Stimulated activated naive CD8-positive, alpha-beta T cell treated with anti-CD3 and anti-CD28 coated beads, Interleukin-15, Interleukin-2, amounts not matched to agents 100 ng/mL and 50 ng/mL, for 24 hours (primary cell): Measurements from ENCODE around the gene DCLK3.

Source experiments
- H3K27ac Mint-ChIP-seq: one replicate; pipeline ENCODE4 v1.8.0; 2021; ENCODE audit warnings: mild to moderate bottlenecking, mixed read lengths
- H3K27me3 Mint-ChIP-seq: one replicate; pipeline ENCODE4 v1.8.0; 2021; ENCODE audit warnings: mixed read lengths
- H3K36me3 Mint-ChIP-seq: one replicate; pipeline ENCODE4 v1.8.0; 2021; ENCODE audit warnings: low read depth, mixed read lengths
- H3K4me1 Mint-ChIP-seq: one replicate; pipeline ENCODE4 v1.8.0; 2021; ENCODE audit warnings: low read depth, mixed read lengths
- H3K4me3 Mint-ChIP-seq: one replicate; pipeline ENCODE4 v1.8.0; 2021; ENCODE audit warnings: mild to moderate bottlenecking, mixed read lengths
- H3K9me3 Mint-ChIP-seq: one replicate; pipeline ENCODE4 v1.8.0; 2021; ENCODE audit warnings: mixed read lengths

Gene DCLK3, protein sequence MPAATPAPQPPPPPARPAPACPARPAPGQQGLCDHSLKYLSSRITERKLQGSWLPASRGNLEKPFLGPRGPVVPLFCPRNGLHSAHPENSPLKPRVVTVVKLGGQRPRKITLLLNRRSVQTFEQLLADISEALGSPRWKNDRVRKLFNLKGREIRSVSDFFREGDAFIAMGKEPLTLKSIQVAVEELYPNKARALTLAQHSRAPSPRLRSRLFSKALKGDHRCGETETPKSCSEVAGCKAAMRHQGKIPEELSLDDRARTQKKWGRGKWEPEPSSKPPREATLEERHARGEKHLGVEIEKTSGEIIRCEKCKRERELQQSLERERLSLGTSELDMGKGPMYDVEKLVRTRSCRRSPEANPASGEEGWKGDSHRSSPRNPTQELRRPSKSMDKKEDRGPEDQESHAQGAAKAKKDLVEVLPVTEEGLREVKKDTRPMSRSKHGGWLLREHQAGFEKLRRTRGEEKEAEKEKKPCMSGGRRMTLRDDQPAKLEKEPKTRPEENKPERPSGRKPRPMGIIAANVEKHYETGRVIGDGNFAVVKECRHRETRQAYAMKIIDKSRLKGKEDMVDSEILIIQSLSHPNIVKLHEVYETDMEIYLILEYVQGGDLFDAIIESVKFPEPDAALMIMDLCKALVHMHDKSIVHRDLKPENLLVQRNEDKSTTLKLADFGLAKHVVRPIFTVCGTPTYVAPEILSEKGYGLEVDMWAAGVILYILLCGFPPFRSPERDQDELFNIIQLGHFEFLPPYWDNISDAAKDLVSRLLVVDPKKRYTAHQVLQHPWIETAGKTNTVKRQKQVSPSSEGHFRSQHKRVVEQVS

DNA sequence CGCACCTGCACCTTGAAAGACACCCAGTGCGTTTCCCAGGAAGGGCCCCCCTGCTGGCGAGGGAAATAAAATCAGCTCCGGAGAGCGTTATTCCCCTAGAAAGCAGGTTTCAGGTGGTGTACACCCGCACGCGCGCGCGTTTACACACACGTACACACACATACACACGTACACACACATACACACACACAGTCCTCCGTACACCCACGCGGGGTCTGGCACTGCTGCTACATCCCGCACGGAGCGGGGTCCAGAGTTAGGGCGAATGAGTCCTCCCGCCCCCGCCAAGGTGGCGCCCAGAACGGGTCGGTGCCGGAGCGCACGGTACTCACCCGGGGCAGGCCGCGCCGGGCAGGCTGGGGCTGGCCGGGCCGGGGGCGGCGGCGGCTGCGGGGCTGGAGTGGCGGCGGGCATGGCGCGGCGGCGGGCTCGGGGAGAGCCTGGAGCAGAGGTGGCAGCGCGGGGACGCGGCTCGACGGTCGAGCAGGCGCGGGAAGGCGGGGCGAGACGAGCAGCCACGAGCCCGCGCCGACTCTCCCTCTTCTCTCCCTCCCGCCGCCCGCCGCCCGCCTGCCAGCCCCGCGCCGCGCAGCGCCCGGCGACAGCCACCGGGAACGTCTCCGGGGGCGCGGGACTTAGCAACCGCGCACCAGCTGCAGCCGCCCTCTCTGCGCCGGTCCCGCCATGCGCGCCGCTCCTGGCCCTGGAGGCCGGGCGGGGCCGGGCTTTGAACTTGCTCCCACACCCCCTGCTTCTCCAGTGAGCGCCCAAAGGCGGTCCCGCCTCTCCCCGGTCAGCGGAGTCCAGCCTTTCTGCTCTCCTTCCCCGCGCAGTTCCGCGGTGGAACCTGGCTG lies at the start of gene DCLK3:
DCLK3 (minus strand) TSS at position 704 of the 854 bp plus-strand sequence; CDS start at position 414, 290 bp downstream.
- Mint-ChIP-seq H3K4me3 (peak within 1 kb of the TSS; percentile 57), H3K9me3 (no peaks in the 10 kb centered on the region), H3K27ac (no peak within 1 kb of the TSS), H3K4me1 (peaks cover 10% of the 10 kb centered on the region), H3K27me3 (peaks cover 72% of the 10 kb centered on the region), H3K36me3 (no peaks in the 10 kb centered on the region)

DNA sequence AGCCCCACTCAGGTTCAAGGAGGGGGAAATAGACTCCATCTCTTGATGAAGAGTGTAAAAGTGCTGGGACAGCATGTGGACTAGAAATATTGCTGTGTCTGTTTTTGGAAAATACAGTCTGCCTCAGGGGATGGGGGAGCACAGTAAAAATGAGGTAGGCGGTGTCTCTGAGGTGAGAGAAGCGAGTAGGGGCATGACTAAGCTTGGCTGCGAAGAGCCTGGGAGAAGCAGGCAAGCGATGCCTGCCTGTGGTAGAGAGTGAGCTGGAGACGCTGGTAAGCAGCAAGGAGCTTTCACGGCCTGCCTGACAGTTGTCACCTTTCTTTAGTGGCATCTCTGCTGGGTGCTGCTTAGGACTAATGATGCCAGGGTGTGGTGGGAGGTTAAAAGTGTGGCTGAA lies 49.0 kb upstream of the DCLK3 start:
- Mint-ChIP-seq H3K36me3 (no peaks in the 10 kb centered on the region), H3K27me3 (no peaks in the 10 kb centered on the region), H3K4me1 (no peaks in the 10 kb centered on the region), H3K27ac (no peak overlapping the region), H3K9me3 (no peaks in the 10 kb centered on the region), H3K4me3 (no peak overlapping the region)

DNA sequence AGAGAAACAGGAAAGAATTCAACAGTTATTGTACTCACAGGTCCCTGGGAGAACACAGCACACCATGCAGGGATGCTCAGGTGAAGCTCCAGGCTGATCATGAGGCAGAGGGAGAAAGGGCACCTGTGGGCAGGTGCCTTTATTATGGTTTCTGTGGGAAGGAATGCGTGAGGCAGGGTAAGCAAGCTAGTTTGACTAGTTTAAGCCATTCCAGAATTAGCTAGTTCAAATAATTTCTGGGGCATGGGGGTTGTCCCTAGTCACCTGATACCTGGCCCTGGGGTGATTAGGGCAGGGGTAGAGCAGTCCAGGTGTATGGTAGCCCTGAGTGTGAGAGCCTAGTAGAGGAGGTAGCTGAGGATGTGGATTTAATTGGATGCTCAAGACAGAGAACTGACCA lies 47.9 kb upstream of the DCLK3 start:
- Mint-ChIP-seq H3K27me3 (no peaks in the 10 kb centered on the region), H3K27ac (no peak overlapping the region), H3K36me3 (no peaks in the 10 kb centered on the region), H3K4me1 (no peaks in the 10 kb centered on the region), H3K9me3 (no peaks in the 10 kb centered on the region), H3K4me3 (no peak overlapping the region)

DNA sequence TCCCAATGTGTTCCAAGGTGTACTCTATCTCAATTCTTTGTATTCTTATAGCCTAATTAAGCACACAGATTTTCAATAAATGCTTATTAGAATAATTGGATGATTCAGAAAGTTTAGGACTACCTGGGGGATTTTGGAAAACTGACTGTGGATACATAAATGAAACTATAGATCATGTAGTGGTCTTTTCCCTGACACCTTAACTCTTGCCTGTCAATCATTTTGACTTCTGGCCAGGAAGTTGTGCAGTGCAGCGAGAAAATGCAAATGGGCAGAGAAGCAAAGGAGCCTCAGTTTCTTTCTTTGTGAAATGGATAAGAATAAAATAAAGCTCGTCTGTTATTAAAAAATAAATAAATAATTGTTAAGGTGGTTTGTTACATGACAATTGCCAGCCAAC lies 47.4 kb upstream of the DCLK3 start:
- Mint-ChIP-seq H3K9me3 (no peaks in the 10 kb centered on the region), H3K4me1 (no peaks in the 10 kb centered on the region), H3K4me3 (no peak overlapping the region), H3K27ac (no peak overlapping the region), H3K36me3 (no peaks in the 10 kb centered on the region), H3K27me3 (no peaks in the 10 kb centered on the region)

DNA sequence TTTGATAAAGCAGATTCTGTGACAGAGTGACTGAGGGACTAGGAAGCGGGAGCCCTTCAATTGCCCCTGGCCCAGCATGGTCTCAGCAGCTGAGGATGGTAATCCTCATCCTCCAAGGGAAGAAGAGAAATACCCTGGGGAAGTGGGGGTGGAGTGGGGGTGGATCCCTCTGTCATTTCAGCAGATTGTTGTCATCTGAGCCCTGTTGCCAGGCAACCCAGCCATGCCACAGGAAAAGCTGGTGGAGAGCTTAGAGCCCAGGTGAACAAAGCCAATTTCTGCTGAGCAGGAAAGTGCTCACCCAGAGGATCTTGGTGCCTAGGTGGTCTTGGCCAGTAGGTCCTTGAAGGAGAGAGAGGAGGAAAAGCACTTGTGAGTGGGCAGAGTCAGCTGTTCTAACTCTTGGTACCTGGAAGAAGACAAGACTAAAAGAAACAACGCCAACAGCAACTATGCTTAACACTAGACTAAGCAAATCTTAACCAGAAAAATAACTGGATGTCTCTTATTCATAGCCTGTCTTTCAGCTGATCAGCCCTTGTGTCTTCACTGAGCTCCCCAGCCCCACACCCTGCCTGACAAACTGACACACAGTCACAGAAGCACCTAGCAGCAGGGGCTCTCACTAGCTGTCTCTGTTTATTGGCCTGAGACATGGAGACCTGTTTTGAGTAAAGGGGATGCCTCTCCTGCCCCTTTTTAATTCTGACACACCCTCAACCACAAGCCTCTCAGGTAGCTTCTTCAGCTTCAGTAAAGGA lies 40.1 kb upstream of the DCLK3 start:
- Mint-ChIP-seq H3K9me3 (peaks cover 8% of the 10 kb centered on the region), H3K4me1 (no peaks in the 10 kb centered on the region), H3K27me3 (peaks cover 14% of the 10 kb centered on the region), H3K27ac (no peak overlapping the region), H3K36me3 (no peaks in the 10 kb centered on the region), H3K4me3 (no peak overlapping the region)

DNA sequence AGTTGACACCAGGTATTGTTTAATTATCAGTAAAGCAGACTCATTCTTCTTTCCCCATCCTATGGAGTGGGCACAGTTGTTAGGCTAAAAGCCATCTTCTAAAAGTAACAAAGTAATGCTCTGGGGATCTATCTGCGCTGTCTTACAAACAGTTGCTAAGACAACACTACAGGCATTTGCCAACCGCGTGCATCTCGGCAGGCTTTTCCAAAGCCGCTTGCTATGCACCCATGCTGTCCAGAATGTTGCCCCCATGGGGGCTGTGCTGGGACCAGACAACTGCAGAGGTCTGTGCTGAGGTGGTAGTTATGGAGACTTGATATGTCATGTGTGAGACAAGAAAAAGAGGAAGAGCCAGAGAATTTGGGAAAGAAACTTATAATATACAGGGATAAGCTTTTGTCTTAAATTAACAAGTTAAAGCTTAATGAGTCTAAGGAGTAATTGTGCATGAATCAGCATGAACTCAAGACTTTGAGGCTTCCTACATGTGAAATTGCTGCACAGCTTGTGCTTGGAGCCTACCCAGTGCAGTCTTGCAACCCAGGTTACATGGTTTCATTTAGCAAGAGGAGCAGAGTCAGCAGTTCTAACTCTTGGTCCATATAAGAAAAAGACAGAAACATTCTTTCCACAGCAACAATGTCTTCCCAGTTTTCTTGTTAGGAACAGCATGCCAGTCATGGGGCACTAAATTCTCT lies 38.9 kb upstream of the DCLK3 start:
- peaks cover 14% of the 10 kb centered on the region for H3K27me3 Mint-ChIP-seq
- peaks cover 8% of the 10 kb centered on the region for H3K9me3 Mint-ChIP-seq
- H3K4me1 Mint-ChIP-seq: no peaks in the 10 kb centered on the region

DNA sequence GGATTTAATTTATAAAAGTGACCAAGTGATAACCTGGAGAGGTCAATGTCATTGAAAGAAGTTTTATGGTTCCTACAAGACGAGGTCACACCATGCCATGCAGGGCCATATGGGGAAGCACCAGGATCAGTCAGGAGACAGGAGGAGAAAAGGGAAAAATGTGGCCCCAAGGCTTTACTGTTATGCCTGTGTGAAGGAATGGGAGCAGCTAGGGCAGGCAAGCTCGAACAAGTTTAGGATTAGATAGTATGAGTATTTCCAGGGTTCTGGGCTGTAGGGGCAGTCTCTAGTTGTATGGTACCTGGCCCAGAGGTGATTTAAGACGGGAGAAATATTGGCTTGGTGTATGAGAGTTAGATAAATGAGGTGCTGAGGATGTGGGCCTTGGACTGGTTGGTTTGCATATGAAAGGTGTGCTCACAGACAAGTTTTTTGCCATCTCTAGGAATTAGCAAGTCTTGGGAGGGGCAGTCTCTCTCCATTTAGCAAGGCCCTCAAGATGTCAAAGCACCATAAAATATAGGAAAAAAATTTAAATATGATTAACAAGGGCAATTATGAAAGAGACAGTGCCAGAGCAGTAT lies 36.3 kb upstream of the DCLK3 start:
- Mint-ChIP-seq H3K4me1 (no peaks in the 10 kb centered on the region), H3K27me3 (peaks cover 9% of the 10 kb centered on the region), H3K36me3 (no peaks in the 10 kb centered on the region), H3K27ac (no peak overlapping the region), H3K4me3 (no peak overlapping the region), H3K9me3 (no peaks in the 10 kb centered on the region)

More for the DNA sequence above, 38.9 kb upstream of the DCLK3 start:
- Mint-ChIP-seq H3K4me3 (no peak overlapping the region), H3K36me3 (no peaks in the 10 kb centered on the region), H3K27ac (no peak overlapping the region)

DNA sequence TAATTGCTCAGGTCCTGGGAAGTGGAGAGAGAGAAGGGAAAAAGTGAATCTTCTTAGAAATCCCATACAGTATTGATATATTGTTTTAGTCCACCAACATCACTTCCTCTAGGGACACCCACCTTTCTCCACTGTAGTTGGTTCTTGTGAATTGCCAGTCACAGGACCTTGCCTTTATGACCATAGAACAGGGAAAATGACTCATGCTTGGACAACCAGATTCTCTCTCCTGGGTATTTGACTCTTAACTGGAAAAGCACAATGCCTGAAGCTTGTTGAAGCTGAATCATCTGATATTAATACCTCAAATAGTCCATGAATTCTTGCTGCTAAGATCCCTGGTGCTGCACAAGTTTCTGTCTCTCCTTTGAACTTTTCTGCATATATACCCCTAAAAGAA lies 32.5 kb upstream of the DCLK3 start:
- Mint-ChIP-seq H3K27me3 (peaks cover 9% of the 10 kb centered on the region), H3K9me3 (no peaks in the 10 kb centered on the region), H3K36me3 (no peaks in the 10 kb centered on the region), H3K27ac (no peak overlapping the region), H3K4me3 (no peak overlapping the region), H3K4me1 (no peaks in the 10 kb centered on the region)

DNA sequence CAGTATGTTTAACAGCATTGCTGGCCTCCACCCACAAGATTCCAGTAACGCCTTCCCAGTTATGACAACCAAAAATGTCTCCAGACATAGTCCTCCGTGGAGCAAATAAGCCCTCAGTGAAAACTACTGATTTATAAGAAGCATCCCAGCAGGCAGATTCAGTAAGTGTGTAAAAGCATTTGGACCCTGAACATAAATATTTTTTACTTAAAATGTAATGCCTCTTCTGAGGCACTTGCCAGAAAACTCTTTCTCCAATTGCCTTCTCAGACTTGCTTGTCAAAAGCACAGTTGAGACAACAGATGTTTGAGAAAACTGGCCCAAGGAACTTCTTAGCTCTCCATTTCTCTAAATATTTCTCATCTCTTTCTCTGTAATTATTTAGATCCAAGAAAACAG lies 31.8 kb upstream of the DCLK3 start:
- Mint-ChIP-seq H3K9me3 (no peaks in the 10 kb centered on the region), H3K27me3 (peaks cover 1% of the 10 kb centered on the region), H3K36me3 (no peaks in the 10 kb centered on the region), H3K4me3 (no peak overlapping the region), H3K4me1 (no peaks in the 10 kb centered on the region), H3K27ac (no peak overlapping the region)

DNA sequence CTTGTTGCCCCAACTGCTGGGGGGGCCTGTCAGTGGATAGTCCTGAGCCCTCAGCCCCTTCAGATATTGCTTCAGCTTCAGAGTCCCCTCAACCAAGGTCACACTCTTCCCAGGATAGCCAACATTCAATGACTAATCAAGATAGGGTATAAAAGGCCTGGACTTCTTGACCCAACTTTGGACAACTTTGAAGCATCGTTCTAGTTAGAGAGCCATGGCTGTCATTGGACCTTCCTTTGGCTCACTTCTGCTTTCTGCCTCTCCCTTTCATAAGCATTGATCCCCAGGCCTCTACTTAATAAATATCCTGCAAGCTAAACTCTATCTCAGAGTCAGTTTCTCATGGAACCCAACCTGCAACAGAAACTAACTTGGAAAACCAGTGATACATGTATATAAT lies 31.3 kb upstream of the DCLK3 start:
- H3K9me3 Mint-ChIP-seq: no peaks in the 10 kb centered on the region
- H3K27me3 Mint-ChIP-seq: peaks cover 2% of the 10 kb centered on the region
- H3K4me3 Mint-ChIP-seq: no peak overlapping the region
- H3K4me1 Mint-ChIP-seq: no peaks in the 10 kb centered on the region
- H3K36me3 Mint-ChIP-seq: no peaks in the 10 kb centered on the region
- no peak overlapping the region for H3K27ac Mint-ChIP-seq

DNA sequence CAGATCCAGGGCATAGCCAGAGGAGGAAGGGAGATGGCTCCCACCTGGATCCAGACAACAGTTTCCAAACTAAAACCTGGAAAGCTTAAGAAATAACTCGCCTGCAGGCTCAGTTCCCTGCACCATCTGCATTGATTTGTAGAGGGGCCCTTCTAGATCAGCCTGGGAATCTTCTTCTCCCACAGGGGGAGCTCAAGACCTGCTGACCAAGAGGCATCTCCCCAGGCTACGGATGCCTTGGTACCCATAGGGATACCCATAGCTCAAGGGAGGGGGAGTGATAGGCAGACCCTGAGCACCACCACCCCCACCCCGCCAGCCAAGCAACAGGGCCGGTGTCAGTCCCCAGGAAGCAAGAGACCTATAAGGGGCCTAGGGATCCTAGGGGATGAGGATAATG lies 28.0 kb upstream of the DCLK3 start:
- peaks cover 9% of the 10 kb centered on the region for H3K27me3 Mint-ChIP-seq
- no peaks in the 10 kb centered on the region for H3K4me1 Mint-ChIP-seq
- no peak overlapping the region for H3K4me3 Mint-ChIP-seq
- no peaks in the 10 kb centered on the region for H3K9me3 Mint-ChIP-seq
- no peaks in the 10 kb centered on the region for H3K36me3 Mint-ChIP-seq
- H3K27ac Mint-ChIP-seq: no peak overlapping the region

DNA sequence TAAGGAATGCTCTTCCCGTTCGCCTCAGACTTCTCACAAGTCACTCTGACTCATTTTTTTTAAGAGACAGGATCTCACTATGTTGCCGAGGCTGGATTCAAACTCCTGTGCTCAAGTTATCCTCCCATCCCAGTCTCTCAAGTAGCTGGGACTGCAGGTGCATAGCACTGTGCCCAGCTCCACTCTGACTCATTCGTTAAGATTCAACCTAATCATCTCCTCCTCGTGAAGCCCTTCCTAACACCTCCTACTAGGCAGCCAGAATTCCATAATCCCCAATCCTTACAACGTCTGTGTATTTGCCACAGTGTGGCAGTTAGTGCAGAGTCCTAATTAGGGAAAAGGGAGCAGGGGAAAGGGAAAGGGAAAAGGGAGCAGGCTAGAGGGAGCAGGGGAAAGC lies 26.4 kb upstream of the DCLK3 start:
- Mint-ChIP-seq H3K27ac (no peak overlapping the region), H3K9me3 (no peaks in the 10 kb centered on the region), H3K4me3 (no peak overlapping the region), H3K27me3 (peaks cover 9% of the 10 kb centered on the region), H3K4me1 (no peaks in the 10 kb centered on the region), H3K36me3 (no peaks in the 10 kb centered on the region)

DNA sequence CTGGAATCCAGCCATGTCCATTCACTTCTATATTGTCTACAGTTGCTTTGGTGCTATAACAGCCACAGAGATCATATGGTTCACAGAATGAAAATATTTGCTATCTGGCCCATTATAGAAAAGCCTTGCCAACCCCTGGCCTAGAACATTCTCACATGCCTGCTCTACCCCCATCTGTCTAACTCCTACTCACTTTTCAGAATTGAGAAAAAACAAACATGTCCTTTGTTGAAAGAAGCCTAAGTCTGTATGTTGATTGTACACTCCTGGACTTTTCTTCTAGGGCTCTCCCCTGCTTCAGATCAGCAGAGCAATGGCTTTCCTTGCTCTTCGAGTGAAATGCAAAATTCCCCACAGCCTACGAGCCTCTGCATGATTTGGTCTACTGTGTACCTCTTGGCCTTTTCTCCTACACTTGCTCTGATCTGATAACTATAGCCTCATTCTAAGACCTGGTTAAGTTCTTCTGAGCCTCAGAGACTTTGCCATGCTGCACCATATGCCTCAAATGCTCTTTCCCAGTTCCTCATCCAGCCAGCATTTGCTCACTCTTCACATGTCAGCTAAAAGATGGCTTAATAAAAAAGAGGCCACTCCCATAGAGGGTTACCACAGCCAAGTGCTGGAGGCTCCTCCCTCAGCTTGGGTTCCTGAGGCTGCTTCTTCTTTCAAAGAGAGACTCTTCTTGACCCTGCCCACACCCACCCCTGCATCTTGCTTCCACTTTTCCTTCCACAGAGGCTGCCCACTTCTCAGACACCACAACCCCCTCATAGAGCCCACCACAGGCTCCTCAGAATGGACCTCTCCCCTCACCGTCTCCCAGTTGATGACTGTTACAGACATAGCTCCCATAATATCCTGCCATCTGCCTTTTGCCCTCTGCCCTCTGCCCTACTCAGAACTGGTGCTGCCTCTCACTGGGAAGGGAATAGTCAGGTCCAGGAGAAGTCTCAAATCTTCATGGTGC lies 22.9 kb upstream of the DCLK3 start:
- H3K36me3 Mint-ChIP-seq: no peaks in the 10 kb centered on the region
- no peak overlapping the region for H3K4me3 Mint-ChIP-seq
- no peak overlapping the region for H3K27ac Mint-ChIP-seq
- H3K27me3 Mint-ChIP-seq: peaks cover 9% of the 10 kb centered on the region
- H3K4me1 Mint-ChIP-seq: no peaks in the 10 kb centered on the region
- no peaks in the 10 kb centered on the region for H3K9me3 Mint-ChIP-seq
